ENCODE measurements around the gene RDX.

GRCh38 chr11:110128161-110128560 lies 168.3 kb downstream of the RDX start:
- TF ChIP-seq, protein P1, sequence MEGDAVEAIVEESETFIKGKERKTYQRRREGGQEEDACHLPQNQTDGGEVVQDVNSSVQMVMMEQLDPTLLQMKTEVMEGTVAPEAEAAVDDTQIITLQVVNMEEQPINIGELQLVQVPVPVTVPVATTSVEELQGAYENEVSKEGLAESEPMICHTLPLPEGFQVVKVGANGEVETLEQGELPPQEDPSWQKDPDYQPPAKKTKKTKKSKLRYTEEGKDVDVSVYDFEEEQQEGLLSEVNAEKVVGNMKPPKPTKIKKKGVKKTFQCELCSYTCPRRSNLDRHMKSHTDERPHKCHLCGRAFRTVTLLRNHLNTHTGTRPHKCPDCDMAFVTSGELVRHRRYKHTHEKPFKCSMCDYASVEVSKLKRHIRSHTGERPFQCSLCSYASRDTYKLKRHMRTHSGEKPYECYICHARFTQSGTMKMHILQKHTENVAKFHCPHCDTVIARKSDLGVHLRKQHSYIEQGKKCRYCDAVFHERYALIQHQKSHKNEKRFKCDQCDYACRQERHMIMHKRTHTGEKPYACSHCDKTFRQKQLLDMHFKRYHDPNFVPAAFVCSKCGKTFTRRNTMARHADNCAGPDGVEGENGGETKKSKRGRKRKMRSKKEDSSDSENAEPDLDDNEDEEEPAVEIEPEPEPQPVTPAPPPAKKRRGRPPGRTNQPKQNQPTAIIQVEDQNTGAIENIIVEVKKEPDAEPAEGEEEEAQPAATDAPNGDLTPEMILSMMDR (conservative IDR thresholded peaks at IDR 0.05; ENCODE audit: low read length): no peak
- no peak for TF ChIP-seq EZH2phosphoT487 (IDR thresholded peaks at IDR 0.05; ENCODE audit: borderline replicate concordance, low read depth, low read length)

Data from OCI-LY7 (cell line).